ENCODE measurements around the gene ST6GAL1. TPM values are rescaled to one million over a fixed set of nuclear protein-coding genes. Genes with fewer than 3 reads are reported as not detected.

Gene ST6GAL1
- total and polyA plus RNA-seq, 2 of the 8 experiments (the other 6 are each of a cell fraction or from before 2014, with no cell fraction given), result 62.8 to 80.9 TPM

GRCh38 chr3:187104933-187105332 is 174.6 kb downstream of the ST6GAL1 start:
- Histone ChIP-seq H3K27ac (ENCODE audit: low read depth, low read length) (no peak overlapping the region), H2BK15ac (ENCODE audit: low read length) (no peak overlapping the region), H3K79me1 (ENCODE audit: low read depth, low read length) (no peaks in the 10 kb centered on the region), H2BK5ac (ENCODE audit: low read depth, low read length) (no peak overlapping the region), H3K56ac (replicated peaks; ENCODE audit: insufficient read length, low read depth, low read length) (no peak overlapping the region), H3K4me1 (replicated peaks in 1 of 4; ENCODE audit: control insufficient read depth in 3 of 4, insufficient read depth in 4 of 4, low read length in 3 of 4) (peaks cover 0 to 7% (median 1%) of the 10 kb centered on the region in 4 experiments; a peak in 3 of 7 replicates), H4K8ac (ENCODE audit: extremely low read depth, insufficient read depth, low read length) (no peak overlapping the region), H3K4me3 (ENCODE audit: extremely low read depth in 1 of 4, insufficient read depth in 2 of 4, low read depth in 3 of 4, low read length in 4 of 4) (no peak overlapping the region), H3K4me2 (ENCODE audit: insufficient read depth in 1 of 2, low read depth in 2 of 2, low read length in 2 of 2) (no peak overlapping the region), H2BK20ac (ENCODE audit: low read length) (no peak overlapping the region), H3K36me3 (ENCODE audit: control insufficient read depth in 2 of 4, insufficient read depth in 4 of 4, low read length in 3 of 4) (no peaks in the 10 kb centered on the region), H4K20me1 (replicated peaks in 1 of 2; ENCODE audit: control insufficient read depth in 1 of 2, insufficient read depth in 2 of 2, low read length in 2 of 2) (no peaks in the 10 kb centered on the region), H3K9ac (replicated peaks in 1 of 4; ENCODE audit: extremely low read depth in 1 of 4, low read depth in 3 of 4, low read length in 3 of 4) (no peak overlapping the region), H3K23me2 (ENCODE audit: low read depth, low read length) (no peaks in the 10 kb centered on the region; the same call in 1 of the 2 replicates), H2BK120ac (replicated peaks; ENCODE audit: low read depth, low read length) (no peak overlapping the region), H2AFZ (ENCODE audit: low read length) (no peak overlapping the region), H3K79me2 (ENCODE audit: control insufficient read depth in 1 of 2, insufficient read depth in 2 of 2, low read length in 2 of 2) (no peaks in the 10 kb centered on the region), H3K9me3 (ENCODE audit: insufficient read depth in 2 of 2, low read depth in 1 of 2, low read length in 1 of 2) (no peaks in the 10 kb centered on the region), H4K5ac (ENCODE audit: insufficient read length, low read depth, low read length) (no peak overlapping the region), H3K14ac (ENCODE audit: insufficient read length) (no peak overlapping the region), H4K91ac (replicated peaks; ENCODE audit: insufficient read length, low read length) (no peak overlapping the region), H3K23ac (ENCODE audit: insufficient read length) (no peak overlapping the region), H3K18ac (ENCODE audit: extremely low read depth, low read length) (no peak overlapping the region), H3K4ac (replicated peaks; ENCODE audit: insufficient read length, low read depth, low read length) (no peak overlapping the region), H2AK5ac (ENCODE audit: low read depth, low read length) (no peak overlapping the region), H3K27me3 (replicated peaks in 1 of 4; ENCODE audit: control insufficient read depth in 3 of 4, extremely low read depth in 1 of 4, insufficient read depth in 3 of 4, low read length in 3 of 4) (no peaks in the 10 kb centered on the region), H2BK12ac (ENCODE audit: low read depth, low read length) (no peak overlapping the region)
- ChIA-PET CTCF (ENCODE audit: partially characterized antibody) (interaction anchor here (1.3 to 1.7 kb wide), 8 partner anchors 8 to 491 kb away, joined by 3 to 12 read pairs (median 4); no protein-coding TSS in a partner anchor), POLR2A (ENCODE audit: partially characterized antibody) (interaction anchor here (0.6 to 1.2 kb wide), 3 partner anchors 8 to 60 kb away, joined by 3 to 4 read pairs (median 3); no protein-coding TSS in a partner anchor)
- TF ChIP-seq SRF (IDR thresholded peaks at IDR 0.05; ENCODE audit: low read depth, low read length) (no peak), TCF12 (IDR thresholded peaks at IDR 0.05; ENCODE audit: low read depth, low read length) (no peak), BCL11A (IDR thresholded peaks at IDR 0.05; ENCODE audit: low read depth in 2 of 2, low read length in 2 of 2) (no peak), GTF2F1 (IDR thresholded peaks at IDR 0.05; ENCODE audit: borderline replicate concordance, low read depth, low read length) (no peak), NANOG (IDR thresholded peaks at IDR 0.05; ENCODE audit: insufficient read depth, low read depth, low read length, poor library complexity, severe bottlenecking) (no peak), BRCA1 (IDR thresholded peaks at IDR 0.05; ENCODE audit: low read depth, low read length) (no peak), SAP30 (IDR thresholded peaks at IDR 0.05; ENCODE audit: insufficient read depth, insufficient replicate concordance, low read length) (no peak), YY1 (IDR thresholded peaks at IDR 0.05; ENCODE audit: low read depth, low read length) (no peak), JUND (IDR thresholded peaks at IDR 0.05; ENCODE audit: low read length) (no peak), TAF7 (optimal IDR thresholded peaks at IDR 0.05; ENCODE audit: borderline replicate concordance, low read depth, low read length) (no peak), ZNF274 (IDR thresholded peaks at IDR 0.05; ENCODE audit: borderline replicate concordance, extremely low read depth, low read length) (no peak), MAX (IDR thresholded peaks at IDR 0.05) (no peak), SIRT6 (IDR thresholded peaks at IDR 0.05; ENCODE audit: low read length) (no peak)
- DNase-seq (ENCODE audit: low read depth in 1 of 2, low spot score in 2 of 2), result no peak
- 92% methylated on average over 7 of the region's 7 CpGs; no CpG with 5 or more reads in 1 of the 2 experiments for WGBS, 2 experiments (ENCODE audit: extremely low coverage in 1 of 2, insufficient coverage in 1 of 2, insufficient read length in 1 of 2, insufficient replicate concordance in 2 of 2, low coverage in 1 of 2, low lambda C conversion rate in 2 of 2, missing lambda C conversion rate in 1 of 2)
- no peak for FAIRE-seq

Measured in H1 (cell line).